ENCODE results near the gene ABI3BP. TPM values are rescaled to one million over a fixed set of nuclear protein-coding genes. Genes with fewer than 3 reads are reported as not detected.

The ABI3BP gene
- polyA plus RNA-seq, 1 of the 3 experiments (the other 2 are of a cell fraction): 8.4 TPM

- Histone ChIP-seq H3K79me2 (ENCODE audit: insufficient read depth) (no peaks in the 10 kb centered on the region), H3K4me2 (no peak overlapping the region), H3K9me3 (no peaks in the 10 kb centered on the region), H3K36me3 (replicated peaks in 1 of 2; ENCODE audit: control insufficient read depth in 1 of 2, insufficient read depth in 2 of 2, low read length in 1 of 2) (no peaks in the 10 kb centered on the region), H4K20me1 (ENCODE audit: insufficient read depth) (no peaks in the 10 kb centered on the region), H3K27me3 (ENCODE audit: insufficient read depth) (no peaks in the 10 kb centered on the region), H3K9ac (no peak overlapping the region), H3F3A (replicated peaks; ENCODE audit: insufficient read depth) (peaks cover 11% of the 10 kb centered on the region), H3K9me2 (no peaks in the 10 kb centered on the region), H3K27ac (ENCODE audit: low read depth in 2 of 2, low read length in 1 of 2) (no peak overlapping the region), H3K4me3 (ENCODE audit: low read depth in 2 of 2, low read length in 1 of 2) (no peak overlapping the region), H3K4me1 (ENCODE audit: control insufficient read depth in 1 of 2, insufficient read depth in 2 of 2, low read depth in 1 of 2, low read length in 1 of 2) (peaks cover 0 to 19% of the 10 kb centered on the region in 2 experiments), H2AFZ (ENCODE audit: low read depth) (peak overlapping the region; percentile 38; the same call in 1 of the 2 replicates)
- 92% methylated on average over 5 of the region's 5 CpGs for WGBS (ENCODE audit: low lambda C conversion rate)
- TF ChIP-seq EZH2phosphoT487 (IDR thresholded peaks at IDR 0.05; ENCODE audit: borderline replicate concordance, low read depth): no peak
- DNase-seq: no peak
- POLR2A ChIA-PET: no interaction called here
- CTCF ChIA-PET: no interaction called here
Measured at GRCh38 chr3:100898681-100899080, 94.5 kb downstream of the ABI3BP start.

GRCh38 chr3:100896994-100897393 lies 96.2 kb downstream of the ABI3BP start:
- no peak overlapping the region for H3K4me3 ChIP-seq (ENCODE audit: low read depth in 2 of 2, low read length in 1 of 2)
- peaks cover 11% of the 10 kb centered on the region for H3F3A ChIP-seq (replicated peaks; ENCODE audit: insufficient read depth)
- no peaks in the 10 kb centered on the region for H3K9me3 ChIP-seq
- H3K36me3 ChIP-seq (replicated peaks in 1 of 2; ENCODE audit: control insufficient read depth in 1 of 2, insufficient read depth in 2 of 2, low read length in 1 of 2): no peaks in the 10 kb centered on the region
- no peak for DNase-seq
- ChIA-PET POLR2A (no interaction called here), CTCF (interaction anchor here (1.1 kb wide), 1 partner anchor 300 kb away, joined by 3 read pairs; no protein-coding TSS in a partner anchor)
- H4K20me1 ChIP-seq (ENCODE audit: insufficient read depth): no peaks in the 10 kb centered on the region
- no peak overlapping the region for H3K27ac ChIP-seq (ENCODE audit: low read depth in 2 of 2, low read length in 1 of 2)
- no peak overlapping the region; the same call in 1 of the 2 replicates for H2AFZ ChIP-seq (ENCODE audit: low read depth)
- no peaks in the 10 kb centered on the region for H3K27me3 ChIP-seq (ENCODE audit: insufficient read depth)
- H3K4me2 ChIP-seq: no peak overlapping the region
- WGBS (ENCODE audit: low lambda C conversion rate): 68% methylated on average over 2 of the region's 2 CpGs
- no peaks in the 10 kb centered on the region for H3K9me2 ChIP-seq
- TF ChIP-seq YY1 (IDR thresholded peaks at IDR 0.05; ENCODE audit: low read depth): no peak
- TF ChIP-seq NFIC (IDR thresholded peaks at IDR 0.05; ENCODE audit: borderline replicate concordance): no peak
- TF ChIP-seq TAF1 (IDR thresholded peaks at IDR 0.05; ENCODE audit: borderline replicate concordance, low read depth, low read length): no peak
- no peak for TF ChIP-seq MEF2A (IDR thresholded peaks at IDR 0.05; ENCODE audit: borderline replicate concordance, low read depth)
- no peak overlapping the region for H3K9ac ChIP-seq
- H3K4me1 ChIP-seq (ENCODE audit: control insufficient read depth in 1 of 2, insufficient read depth in 2 of 2, low read depth in 1 of 2, low read length in 1 of 2): peaks cover 0 to 19% of the 10 kb centered on the region in 2 experiments
- no peaks in the 10 kb centered on the region for H3K79me2 ChIP-seq (ENCODE audit: insufficient read depth)

GRCh38 chr3:100893590-100893989 lies 99.6 kb downstream of the ABI3BP start:
- Histone ChIP-seq H3K4me3 (ENCODE audit: low read depth in 2 of 2, low read length in 1 of 2) (no peak overlapping the region), H3K4me1 (ENCODE audit: control insufficient read depth in 1 of 2, insufficient read depth in 2 of 2, low read depth in 1 of 2, low read length in 1 of 2) (peaks cover 0 to 3% of the 10 kb centered on the region in 2 experiments; a peak in 3 of 4 replicates), H3K9me2 (no peaks in the 10 kb centered on the region), H3F3A (replicated peaks; ENCODE audit: insufficient read depth) (no peaks in the 10 kb centered on the region), H3K27ac (ENCODE audit: low read depth in 2 of 2, low read length in 1 of 2) (no peak overlapping the region), H3K79me2 (ENCODE audit: insufficient read depth) (no peaks in the 10 kb centered on the region), H4K20me1 (ENCODE audit: insufficient read depth) (no peaks in the 10 kb centered on the region), H3K9ac (no peak overlapping the region), H3K27me3 (ENCODE audit: insufficient read depth) (no peaks in the 10 kb centered on the region), H3K9me3 (no peaks in the 10 kb centered on the region), H3K4me2 (no peak overlapping the region), H2AFZ (ENCODE audit: low read depth) (no peak overlapping the region), H3K36me3 (replicated peaks in 1 of 2; ENCODE audit: control insufficient read depth in 1 of 2, insufficient read depth in 2 of 2, low read length in 1 of 2) (no peaks in the 10 kb centered on the region)
- DNase-seq: peak; percentile 15
- ChIA-PET CTCF (interaction anchor here (3.2 kb wide), 1 partner anchor 303 kb away, joined by 21 read pairs; no protein-coding TSS in a partner anchor), POLR2A (no interaction called here)
- TF ChIP-seq RAD21 (IDR thresholded peaks at IDR 0.05; ENCODE audit: low read length) (peak; percentile 82), SIN3A (IDR thresholded peaks at IDR 0.05; ENCODE audit: borderline replicate concordance, low read depth, low read length) (no peak), MEF2A (IDR thresholded peaks at IDR 0.05; ENCODE audit: borderline replicate concordance, low read depth) (no peak), SMC3 (IDR thresholded peaks at IDR 0.05; ENCODE audit: low read depth, low read length) (peak; percentile 86), FOXJ3 (CRISPR knock-in tag; IDR thresholded peaks at IDR 0.05) (no peak), PBX3 (IDR thresholded peaks at IDR 0.05) (no peak), CTCF (IDR thresholded peaks at IDR 0.05) (peak; percentile 67)
- WGBS (ENCODE audit: low lambda C conversion rate): 33% methylated on average over 1 of the region's 1 CpG
